Temporal lobe (tissue), 1 donor: ENCODE data around the gene NPIPA5. TPM values are rescaled to one million over a fixed set of nuclear protein-coding genes. Genes with fewer than 3 reads are reported as not detected.

Experiments
- total RNA-seq: library from RNA; depleted of rRNA; stranded (reverse); fragments of >200 nt; gene quantifications from one replicate; pipeline ENCODE4 v1.2.3, GENCODE V29; 2014

NPIPA5 gene
- total RNA-seq, 1 donor from 2014 or later = 0.25 TPM

Other genes starting within 250 kb of the NPIPA5 start
- 8.1 TPM for gene MPV17L, start 17.5 kb upstream of the NPIPA5 start, total RNA-seq
- 83.6 TPM for gene BMERB1, start 56.3 kb upstream of the NPIPA5 start, total RNA-seq